Astrocyte (in vitro differentiated cells and primary cell): ENCODE results near the gene VPS25. TPM values are rescaled to one million over a fixed set of nuclear protein-coding genes. Genes with fewer than 3 reads are reported as not detected.
A peak's percentile ranks its signal among the peaks of the same experiment; 100 is the strongest.
"Not testable (repeated sequence)": the region's sequence is repeated elsewhere in the genome, so short reads cannot be mapped to it uniquely, and the experiment has no call there.

ENCODE experiments used
- DNase-seq: peaks from one replicate; pipeline ENCODE4 v3.0.0-alpha.2; 2010; ENCODE audit warnings: low read depth
- FAIRE-seq: peaks from 2 replicates; lab custom pipeline; 2011; peaks lifted over from hg19 to GRCh38; lab: Jason Lieb, UNC
- H2AFZ ChIP-seq: 2 replicates; pipeline ENCODE4 v1.6.0; 2012; ENCODE audit warnings: low read depth, low read length, inconsistent platforms
- H3K27ac ChIP-seq: 2 replicates; pipeline ENCODE4 v1.5.1; 2011; ENCODE audit warnings: low read depth, low read length, inconsistent platforms
- H3K27me3 ChIP-seq: 2 replicates; pipeline ENCODE4 v1.6.0; 2011; ENCODE audit warnings: low read length, inconsistent platforms; ENCODE audit not compliant: insufficient read depth
- H3K36me3 ChIP-seq: 2 replicates; pipeline ENCODE4 v1.5.1; 2011; ENCODE audit warnings: low read length, inconsistent platforms; ENCODE audit not compliant: insufficient read depth
- H3K4me1 ChIP-seq: 2 replicates; pipeline ENCODE4 v1.5.1; 2011; ENCODE audit warnings: low read length, inconsistent platforms; ENCODE audit not compliant: insufficient read depth
- H3K4me2 ChIP-seq: 2 replicates; pipeline ENCODE4 v1.6.0; 2012; ENCODE audit warnings: low read length, inconsistent platforms
- H3K4me3 ChIP-seq: 2 replicates; pipeline ENCODE4 v1.5.1; 2011; ENCODE audit warnings: low read depth, mild to moderate bottlenecking, low read length, inconsistent platforms; ENCODE audit not compliant: insufficient read depth
- H3K79me2 ChIP-seq: 2 replicates; pipeline ENCODE4 v1.6.0; 2012; ENCODE audit warnings: mild to moderate bottlenecking, low read length, inconsistent platforms; ENCODE audit not compliant: insufficient read depth
- H3K9ac ChIP-seq: 2 replicates; pipeline ENCODE4 v1.6.0; 2012; ENCODE audit warnings: mild to moderate bottlenecking, low read length, inconsistent platforms
- H3K9me3 ChIP-seq: 2 replicates; pipeline ENCODE4 v1.5.1; 2012; ENCODE audit warnings: low read depth, mild to moderate bottlenecking, low read length, inconsistent platforms; ENCODE audit not compliant: insufficient read depth
- H4K20me1 ChIP-seq: 2 replicates; pipeline ENCODE4 v1.6.0; 2012; ENCODE audit warnings: low read length, inconsistent platforms; ENCODE audit not compliant: insufficient read depth
- H3K27ac Mint-ChIP-seq: one replicate; pipeline ENCODE4 v1.8.0; 2021; ENCODE audit warnings: mild to moderate bottlenecking, mixed read lengths; ENCODE audit not compliant: unreplicated experiment
- H3K27me3 Mint-ChIP-seq: one replicate; pipeline ENCODE4 v1.8.0; 2021; ENCODE audit warnings: low read depth, mixed read lengths; ENCODE audit not compliant: unreplicated experiment
- H3K36me3 Mint-ChIP-seq: one replicate; pipeline ENCODE4 v1.8.0; 2021; ENCODE audit warnings: low read depth, mixed read lengths; ENCODE audit not compliant: unreplicated experiment
- H3K4me1 Mint-ChIP-seq: one replicate; pipeline ENCODE4 v1.8.0; 2021; ENCODE audit warnings: low read depth, mixed read lengths; ENCODE audit not compliant: unreplicated experiment
- H3K4me3 Mint-ChIP-seq: one replicate; pipeline ENCODE4 v1.8.0; 2021; ENCODE audit warnings: mild to moderate bottlenecking, moderate library complexity, mixed read lengths; ENCODE audit not compliant: unreplicated experiment
- H3K9me3 Mint-ChIP-seq: one replicate; pipeline ENCODE4 v1.8.0; 2021; ENCODE audit warnings: mild to moderate bottlenecking, mixed read lengths; ENCODE audit not compliant: unreplicated experiment
- CTCF ChIP-seq: IDR thresholded peaks from 2 replicates; pipeline ENCODE4 v1.5.1; 2011; ENCODE audit warnings: low read depth, mild to moderate bottlenecking, inconsistent platforms, low read length, moderate library complexity; ENCODE audit not compliant: insufficient read depth
- EZH2 ChIP-seq: IDR thresholded peaks from 2 replicates; pipeline ENCODE4 v1.6.1; 2012; ENCODE audit warnings: mild to moderate bottlenecking, low read length, inconsistent platforms; ENCODE audit not compliant: insufficient read depth
- total RNA-seq: library from RNA; stranded (reverse); gene quantifications from 2 replicates; pipeline ENCODE4 v1.2.1, GENCODE V29; 2021

Gene VPS25
- total RNA-seq, 1 donor from 2014 or later = 49.5 TPM

GRCh38 chr17:42769964-42770363 lies 3.3 kb upstream of the VPS25 start:
- H3K9ac ChIP-seq, H3K27me3 ChIP-seq, H3K79me2 ChIP-seq, DNase-seq, H3K4me3 ChIP-seq, H3K9me3 Mint-ChIP-seq, H3K4me2 ChIP-seq, H3K36me3 Mint-ChIP-seq, H4K20me1 ChIP-seq, H3K27me3 Mint-ChIP-seq, H3K27ac ChIP-seq, H3K9me3 ChIP-seq, FAIRE-seq, H2AFZ ChIP-seq, H3K27ac Mint-ChIP-seq, H3K4me3 Mint-ChIP-seq, H3K36me3 ChIP-seq: not testable (repeated sequence)
- H3K4me1 ChIP-seq = peaks cover 29% of the 10 kb centered on the region
- H3K4me1 Mint-ChIP-seq = peaks cover 31% of the 10 kb centered on the region

GRCh38 chr17:42772945-42773289 lies 332 bp upstream of the VPS25 start:
- Histone ChIP-seq H4K20me1 (no peaks in the 10 kb centered on the region), H2AFZ (peak overlapping the region; percentile 94), H3K36me3 (no peaks in the 10 kb centered on the region), H3K4me2 (peak overlapping the region; percentile 98), H3K9ac (peak overlapping the region; percentile 96), H3K4me1 (peaks cover 42% of the 10 kb centered on the region), H3K79me2 (peaks cover 5% of the 10 kb centered on the region), H3K9me3 (no peaks in the 10 kb centered on the region), H3K4me3 (peak overlapping the region; percentile 92), H3K27ac (peak overlapping the region; percentile 95), H3K27me3 (no peaks in the 10 kb centered on the region)
- DNase-seq = no peak
- H3K27me3 Mint-ChIP-seq = no peaks in the 10 kb centered on the region
- TF ChIP-seq CTCF (no peak), EZH2 (no peak)
- H3K27ac Mint-ChIP-seq = peak overlapping the region; percentile 98
- no peak for FAIRE-seq
- peak overlapping the region; percentile 96 for H3K4me3 Mint-ChIP-seq
- no peaks in the 10 kb centered on the region for H3K9me3 Mint-ChIP-seq
- H3K36me3 Mint-ChIP-seq = no peaks in the 10 kb centered on the region
- peaks cover 42% of the 10 kb centered on the region for H3K4me1 Mint-ChIP-seq

DNA sequence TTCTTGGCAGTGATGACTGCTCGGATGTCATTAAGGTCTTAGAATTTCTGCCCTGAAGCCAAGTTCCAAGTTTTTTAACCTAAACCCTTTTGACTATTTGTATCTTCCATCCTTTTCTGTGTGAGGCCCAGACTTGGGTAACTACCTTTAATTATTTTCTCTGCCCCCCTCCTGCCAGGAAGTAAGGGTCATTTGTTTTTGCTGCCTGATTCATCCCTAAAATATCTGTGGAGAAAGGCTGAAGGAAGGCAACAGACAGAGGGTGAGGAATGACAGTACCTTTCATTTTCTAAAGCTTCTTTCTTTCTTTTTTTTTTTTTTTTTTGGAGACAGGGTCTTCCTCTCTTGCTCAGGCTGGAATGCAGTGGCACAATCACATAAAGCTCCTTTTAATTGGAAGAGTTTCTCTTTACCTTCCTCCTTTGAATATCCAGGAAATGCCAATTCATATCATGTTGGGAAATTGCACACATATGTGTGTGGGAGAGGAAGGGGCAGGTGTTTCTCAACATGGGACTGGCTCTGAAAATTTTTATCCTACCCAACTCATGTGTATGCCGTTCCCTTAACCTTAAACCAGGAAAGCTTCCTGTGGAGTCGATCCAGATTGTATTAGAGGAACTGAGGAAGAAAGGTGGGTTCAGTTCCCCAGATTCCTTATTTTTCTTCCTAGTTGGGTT lies 957 bp downstream of the VPS25 start:
- no peak for TF ChIP-seq EZH2
- TF ChIP-seq CTCF = no peak
- no peaks in the 10 kb centered on the region for H3K36me3 Mint-ChIP-seq
- H3K27ac ChIP-seq = peak overlapping the region; percentile 95
- H3K27me3 ChIP-seq = no peaks in the 10 kb centered on the region
- peaks cover 3% of the 10 kb centered on the region for H3K36me3 ChIP-seq
- H2AFZ ChIP-seq = peak overlapping the region; percentile 94
- H4K20me1 ChIP-seq = no peaks in the 10 kb centered on the region
- H3K4me2 ChIP-seq = peak overlapping the region; percentile 98
- peak overlapping the region; percentile 96 for H3K4me3 Mint-ChIP-seq
- no peaks in the 10 kb centered on the region for H3K9me3 Mint-ChIP-seq
- H3K79me2 ChIP-seq = peaks cover 5% of the 10 kb centered on the region
- FAIRE-seq (no peak), DNase-seq (peak; percentile 62)
- peak overlapping the region; percentile 98 for H3K27ac Mint-ChIP-seq
- H3K9me3 ChIP-seq = no peaks in the 10 kb centered on the region
- H3K9ac ChIP-seq = peak overlapping the region; percentile 96
- H3K4me3 ChIP-seq = peak overlapping the region; percentile 92
- H3K4me1 Mint-ChIP-seq = peaks cover 43% of the 10 kb centered on the region
- no peaks in the 10 kb centered on the region for H3K27me3 Mint-ChIP-seq
- peaks cover 42% of the 10 kb centered on the region for H3K4me1 ChIP-seq
